ENCODE measurements around the gene DNM3. TPM values are rescaled to one million over a fixed set of nuclear protein-coding genes. Genes with fewer than 3 reads are reported as not detected.

Gene DNM3
- total and polyA plus RNA-seq, 5 experiments from 2014 or later: 0.36 to 2.3 (median 0.41) TPM

DNA sequence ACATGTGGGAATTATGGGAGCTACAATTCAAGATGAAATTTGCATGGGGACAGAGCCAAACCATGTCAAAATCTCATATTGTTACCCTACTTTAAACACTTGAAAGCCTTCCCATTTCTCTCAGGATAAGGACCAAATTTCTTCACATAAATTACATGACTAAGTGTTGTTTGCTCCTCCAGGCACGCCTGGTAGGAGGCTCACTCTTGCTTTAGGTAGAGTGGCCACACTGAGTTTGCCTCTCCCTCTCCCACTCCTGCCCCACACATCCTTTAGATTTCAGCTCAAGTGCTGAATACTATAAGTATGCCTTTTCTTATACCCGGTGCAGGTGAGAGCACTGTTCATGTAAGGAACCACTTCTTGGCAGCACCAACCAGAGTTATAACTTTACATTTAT is 279.1 kb downstream of the DNM3 start:
- Mint-ChIP-seq H3K27me3 (no peaks in the 10 kb centered on the region), H3K4me3 (no peak overlapping the region), H3K36me3 (no peaks in the 10 kb centered on the region), H3K9me3 (peaks cover 0 to 9% (median 0%) of the 10 kb centered on the region in 9 donors), H3K27ac (peak overlapping the region in 2 of 10 donors; percentile 29 to 42), H3K4me1 (peaks cover 14 to 31% (median 22%) of the 10 kb centered on the region in 4 donors)
- ATAC-seq: no peak
- no peak for DNase-seq
- POLR2A ChIA-PET: no interaction called here

DNA sequence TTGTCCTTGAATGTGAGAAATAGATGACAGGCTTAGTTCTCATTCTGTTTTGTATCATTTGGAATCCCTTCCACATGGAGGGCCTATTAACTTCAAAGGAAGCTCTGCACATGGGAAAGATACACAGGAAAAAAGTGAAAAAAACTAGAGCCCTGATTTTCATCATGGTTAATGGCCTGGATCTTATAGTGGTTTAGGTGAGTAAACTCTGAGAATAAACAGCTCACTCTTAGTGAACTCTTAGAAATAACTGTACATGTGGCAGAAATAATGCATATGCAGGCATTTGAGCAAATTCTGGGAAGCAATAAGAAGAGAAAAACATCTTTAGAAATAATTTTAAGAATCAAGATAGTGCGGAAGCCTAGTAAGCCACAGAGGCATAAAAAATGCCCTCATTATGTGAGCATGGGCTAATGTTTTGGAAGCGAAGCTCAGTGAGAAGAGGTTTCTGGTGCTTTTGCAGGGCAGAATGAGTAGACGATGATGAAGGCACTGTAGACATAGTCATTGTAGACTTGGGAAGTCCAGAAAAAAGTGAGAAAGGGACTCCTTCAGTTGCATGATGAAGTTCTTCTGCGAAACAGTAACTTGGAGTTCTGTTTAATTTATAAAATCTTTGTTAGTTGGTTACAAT is 279.9 kb downstream of the DNM3 start:
- Mint-ChIP-seq H3K9me3 (peaks cover 0 to 9% (median 0%) of the 10 kb centered on the region in 9 donors), H3K27me3 (no peaks in the 10 kb centered on the region), H3K4me3 (no peak overlapping the region), H3K27ac (peak overlapping the region in 1 of 10 donors; percentile 21), H3K36me3 (no peaks in the 10 kb centered on the region), H3K4me1 (peaks cover 12 to 29% (median 20%) of the 10 kb centered on the region in 4 donors)
- POLR2A ChIA-PET: no interaction called here
- ATAC-seq (no peak), DNase-seq (no peak)

DNA sequence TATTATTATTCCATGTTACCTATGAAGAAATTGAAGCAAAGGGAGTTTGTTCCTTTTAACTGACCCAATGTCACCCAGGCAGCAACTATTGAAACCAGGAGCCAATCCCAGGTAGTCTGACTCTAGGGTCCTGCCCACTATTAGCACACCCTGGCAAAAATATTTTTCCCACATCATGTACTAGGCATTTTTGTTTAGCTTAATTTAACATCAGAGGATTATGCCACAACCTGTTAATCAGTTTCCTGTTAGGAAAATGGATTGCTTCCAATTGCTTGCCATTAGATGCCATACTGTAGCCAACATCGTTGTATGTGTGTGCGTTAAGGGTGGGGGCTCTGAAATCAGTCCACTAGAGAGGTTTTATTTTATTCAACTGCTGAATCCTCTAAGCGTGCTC is 281.1 kb downstream of the DNM3 start:
- H3K4me3 Mint-ChIP-seq: no peak overlapping the region
- POLR2A ChIA-PET: no interaction called here
- no peaks in the 10 kb centered on the region for H3K36me3 Mint-ChIP-seq
- peaks cover 10 to 18% (median 15%) of the 10 kb centered on the region in 4 donors for H3K4me1 Mint-ChIP-seq
- DNase-seq: no peak
- H3K27ac Mint-ChIP-seq: no peak overlapping the region
- ATAC-seq: no peak
- peaks cover 0 to 6% (median 0%) of the 10 kb centered on the region in 5 donors for H3K27me3 Mint-ChIP-seq
- peaks cover 0 to 9% (median 0%) of the 10 kb centered on the region in 9 donors for H3K9me3 Mint-ChIP-seq

DNA sequence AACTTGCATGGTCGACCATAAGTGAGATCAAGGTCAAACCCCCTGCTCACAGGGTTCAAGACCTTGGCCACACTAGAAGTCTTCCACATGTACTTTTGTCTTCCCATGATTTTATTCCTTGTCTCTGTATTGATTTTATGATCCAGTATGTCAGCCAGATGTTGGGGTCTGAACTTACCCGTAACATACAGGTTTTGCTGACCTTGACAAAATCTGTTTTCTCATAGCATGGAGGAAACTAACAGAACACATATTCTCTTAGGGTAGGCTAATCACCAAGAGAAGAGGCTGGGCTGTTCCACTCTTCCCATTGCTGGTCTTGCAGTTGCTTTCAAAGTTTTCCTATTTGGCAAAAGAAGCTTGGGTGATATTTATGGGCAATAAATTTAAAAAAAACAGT is 284.0 kb downstream of the DNM3 start:
- no peak for ATAC-seq
- DNase-seq: no peak
- H3K9me3 Mint-ChIP-seq: no peaks in the 10 kb centered on the region
- POLR2A ChIA-PET: interaction anchor here (0.6 kb wide), 1 partner anchor 318 kb away, joined by 3 read pairs; no protein-coding TSS in a partner anchor
- H3K4me1 Mint-ChIP-seq: no peaks in the 10 kb centered on the region
- H3K4me3 Mint-ChIP-seq: no peak overlapping the region
- no peaks in the 10 kb centered on the region for H3K36me3 Mint-ChIP-seq
- peaks cover 0 to 6% (median 0%) of the 10 kb centered on the region in 5 donors for H3K27me3 Mint-ChIP-seq
- no peak overlapping the region for H3K27ac Mint-ChIP-seq

DNA sequence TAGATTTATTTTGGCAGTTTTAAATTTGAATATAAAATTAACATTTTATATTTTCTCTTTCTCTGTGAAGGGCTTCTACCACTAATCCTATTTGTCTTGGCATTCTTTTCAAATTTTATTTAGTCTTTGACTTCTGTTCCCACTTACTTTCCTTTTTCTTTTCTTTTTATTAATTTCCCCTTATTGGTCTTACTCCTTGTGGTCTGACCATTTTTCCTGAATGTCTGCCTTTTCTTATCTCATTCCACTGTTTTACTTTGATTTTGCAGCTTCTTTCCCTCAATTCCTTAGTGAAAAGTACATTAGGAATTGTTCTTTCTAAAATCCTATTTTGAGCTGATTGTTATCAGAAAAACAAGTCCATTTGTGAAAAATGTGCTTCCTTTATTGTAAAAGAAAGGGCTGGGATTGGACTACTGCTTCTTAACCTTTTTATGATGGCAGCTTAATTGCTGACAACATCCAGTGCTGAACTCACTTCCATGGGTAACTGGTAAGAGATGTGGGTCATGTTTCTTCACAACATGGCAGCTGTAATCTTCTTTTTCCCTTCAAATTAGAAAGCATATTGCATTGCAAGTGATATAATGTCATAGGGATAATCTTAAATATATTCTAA is 284.6 kb downstream of the DNM3 start:
- ATAC-seq (no peak), DNase-seq (no peak)
- POLR2A ChIA-PET: no interaction called here
- Mint-ChIP-seq H3K4me1 (no peaks in the 10 kb centered on the region), H3K4me3 (no peak overlapping the region), H3K27me3 (peaks cover 0 to 6% (median 0%) of the 10 kb centered on the region in 5 donors), H3K9me3 (no peaks in the 10 kb centered on the region), H3K36me3 (no peaks in the 10 kb centered on the region), H3K27ac (no peak overlapping the region)

DNA sequence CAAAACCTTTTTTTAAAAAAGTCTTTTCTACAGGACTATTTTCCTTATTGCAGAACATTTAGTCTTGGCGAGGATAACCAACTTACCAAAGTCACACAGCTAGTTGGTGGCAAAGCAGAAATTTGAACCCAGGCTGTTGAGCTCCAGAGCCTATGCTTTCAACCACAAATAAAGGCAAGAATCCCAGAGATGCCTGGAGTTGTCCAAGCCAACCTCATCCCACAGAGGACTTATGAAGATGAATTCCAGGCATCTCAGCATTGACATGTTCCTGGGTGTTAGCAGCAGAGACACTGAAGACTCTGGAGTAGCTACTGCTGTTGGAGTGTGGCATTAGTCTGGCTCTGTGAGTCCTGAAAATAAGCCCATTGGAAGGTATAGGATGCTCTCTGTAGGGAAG is 291.5 kb downstream of the DNM3 start:
- ATAC-seq: no peak
- Mint-ChIP-seq H3K36me3 (no peaks in the 10 kb centered on the region), H3K4me1 (peaks cover 0 to 2% (median 0%) of the 10 kb centered on the region in 4 donors), H3K27me3 (no peaks in the 10 kb centered on the region), H3K4me3 (no peak overlapping the region), H3K27ac (no peak overlapping the region), H3K9me3 (no peaks in the 10 kb centered on the region)
- DNase-seq: no peak
- POLR2A ChIA-PET: no interaction called here

DNA sequence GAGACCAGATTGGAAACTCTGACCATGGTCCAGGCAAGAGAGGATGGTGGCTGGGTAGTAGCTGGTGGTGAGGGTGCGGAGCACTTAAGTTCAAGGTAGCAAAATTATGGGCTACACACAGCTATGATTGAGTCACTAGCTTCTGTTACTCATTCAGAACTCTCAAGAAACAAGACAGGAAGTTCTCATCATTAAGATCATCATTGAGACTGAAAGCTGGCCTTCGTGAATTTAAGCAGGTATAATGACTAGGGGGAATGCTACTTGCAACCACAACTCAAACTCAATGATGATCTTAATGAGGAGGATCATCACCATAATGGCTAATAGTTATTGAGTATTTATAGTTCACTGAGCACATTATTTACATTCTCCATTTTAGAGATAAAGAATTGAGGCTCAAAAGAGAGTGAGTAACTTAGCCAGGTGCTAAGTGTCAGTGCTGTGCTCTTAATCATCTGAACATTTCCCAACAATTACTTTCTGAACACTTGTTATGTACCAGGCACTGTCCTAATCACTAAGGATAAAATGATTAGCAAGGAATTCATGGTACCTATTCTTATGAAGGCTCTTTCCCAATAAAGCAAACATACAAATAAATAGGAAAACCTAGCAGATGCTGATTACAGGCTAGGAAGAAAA is 292.9 kb downstream of the DNM3 start:
- peaks cover 0 to 2% (median 0%) of the 10 kb centered on the region in 4 donors for H3K4me1 Mint-ChIP-seq
- H3K4me3 Mint-ChIP-seq: no peak overlapping the region
- H3K36me3 Mint-ChIP-seq: no peaks in the 10 kb centered on the region
- no peak overlapping the region for H3K27ac Mint-ChIP-seq
- POLR2A ChIA-PET: no interaction called here
- no peaks in the 10 kb centered on the region for H3K9me3 Mint-ChIP-seq
- DNase-seq: no peak
- H3K27me3 Mint-ChIP-seq: no peaks in the 10 kb centered on the region
- no peak for ATAC-seq

DNA sequence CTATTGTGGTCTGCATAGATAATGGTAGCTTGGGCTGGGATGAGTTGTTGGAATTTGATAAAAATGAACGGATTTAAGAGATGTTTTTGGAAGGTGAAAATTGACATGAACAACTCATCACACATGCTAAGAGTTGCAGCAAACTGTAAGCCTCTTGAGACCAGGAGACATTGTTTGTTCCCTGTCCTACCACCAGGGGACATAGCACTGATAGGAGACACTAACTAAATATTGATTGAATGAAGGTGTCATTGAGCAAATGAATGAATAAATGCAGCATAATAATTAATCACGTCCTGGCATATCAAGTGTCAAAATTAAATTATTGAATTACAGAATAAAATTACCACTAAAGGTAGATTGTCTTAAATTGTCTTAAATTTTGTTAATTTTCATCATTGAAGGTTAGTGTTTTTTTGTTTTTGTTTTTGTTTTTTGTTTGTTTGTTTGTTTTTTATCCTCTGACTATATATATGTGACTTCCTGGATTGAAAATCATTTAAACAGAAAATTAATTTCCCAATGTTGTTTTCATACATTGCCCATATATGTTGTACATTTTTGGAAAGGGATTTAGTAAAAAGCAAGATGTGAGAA is 293.9 kb downstream of the DNM3 start:
- H3K36me3 Mint-ChIP-seq: no peaks in the 10 kb centered on the region
- no peaks in the 10 kb centered on the region for H3K27me3 Mint-ChIP-seq
- POLR2A ChIA-PET: no interaction called here
- ATAC-seq (peak in 1 of 2 donors; percentile 44), DNase-seq (peak in 4 of 10 donors; percentile 11 to 21 (median 16))
- H3K4me3 Mint-ChIP-seq: no peak overlapping the region
- H3K9me3 Mint-ChIP-seq: no peaks in the 10 kb centered on the region
- peak overlapping the region in 1 of 10 donors; percentile 2 for H3K27ac Mint-ChIP-seq
- H3K4me1 Mint-ChIP-seq: peaks cover 0 to 2% (median 0%) of the 10 kb centered on the region in 4 donors

DNA sequence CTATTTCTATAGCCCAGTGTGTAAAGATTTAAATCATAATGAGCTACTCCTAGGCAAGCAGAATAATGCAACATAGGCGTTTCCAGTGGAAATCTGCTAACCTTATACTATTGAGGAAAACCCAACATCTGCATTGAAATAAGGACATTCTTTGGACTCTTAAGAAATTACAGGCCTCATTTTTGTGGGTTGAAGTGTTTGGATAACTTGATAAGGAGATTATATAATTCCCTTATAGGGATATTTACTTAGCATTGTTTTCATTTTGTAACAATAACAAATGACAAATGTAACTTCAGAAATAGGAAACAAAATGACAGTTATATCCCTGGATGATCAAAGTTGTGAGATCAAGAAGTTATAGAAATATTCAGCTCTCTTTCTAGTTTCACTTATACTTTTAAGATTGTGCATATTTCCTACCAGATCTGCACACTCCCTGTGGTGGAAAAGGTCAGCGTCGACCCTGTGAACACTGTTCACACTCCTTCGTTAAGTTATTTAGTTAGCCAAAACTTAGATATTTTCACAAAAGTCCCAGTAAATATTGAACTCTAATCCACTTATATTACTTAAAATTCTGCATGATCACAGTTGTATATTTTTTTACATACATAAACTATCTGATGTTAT is 294.8 kb downstream of the DNM3 start:
- no peak overlapping the region for H3K4me3 Mint-ChIP-seq

DNA sequence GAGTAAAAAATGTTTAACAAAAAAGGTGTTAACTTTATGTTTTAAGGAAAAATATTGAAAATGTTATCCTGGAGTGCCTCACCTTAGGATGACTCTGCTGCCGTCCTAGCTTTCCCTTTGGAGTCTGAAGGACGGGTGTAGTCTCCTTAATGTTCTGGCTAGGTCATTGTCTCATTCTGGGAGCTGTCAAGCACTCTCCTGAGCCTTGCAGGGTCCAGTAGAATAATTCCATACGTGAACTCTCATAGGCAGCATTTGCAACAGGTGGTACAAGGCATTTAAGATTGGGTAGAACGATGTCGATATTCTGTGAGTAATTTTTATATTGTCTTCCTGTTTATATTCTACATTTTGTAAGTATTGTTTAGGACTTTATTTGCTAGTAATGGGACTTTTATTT is 295.6 kb downstream of the DNM3 start:
- H3K36me3 Mint-ChIP-seq: no peaks in the 10 kb centered on the region
- H3K27ac Mint-ChIP-seq: no peak overlapping the region
- POLR2A ChIA-PET: no interaction called here
- no peak overlapping the region for H3K4me3 Mint-ChIP-seq
- peaks cover 0 to 2% (median 0%) of the 10 kb centered on the region in 4 donors for H3K4me1 Mint-ChIP-seq
- H3K9me3 Mint-ChIP-seq: no peaks in the 10 kb centered on the region
- ATAC-seq (no peak), DNase-seq (no peak)
- H3K27me3 Mint-ChIP-seq: no peaks in the 10 kb centered on the region

More for the DNA sequence above, 294.8 kb downstream of the DNM3 start:
- Mint-ChIP-seq H3K27ac (no peak overlapping the region), H3K9me3 (no peaks in the 10 kb centered on the region), H3K4me1 (peaks cover 0 to 2% (median 0%) of the 10 kb centered on the region in 4 donors), H3K27me3 (no peaks in the 10 kb centered on the region), H3K36me3 (no peaks in the 10 kb centered on the region)
- ATAC-seq: no peak
- POLR2A ChIA-PET: no interaction called here
- DNase-seq: no peak

DNA sequence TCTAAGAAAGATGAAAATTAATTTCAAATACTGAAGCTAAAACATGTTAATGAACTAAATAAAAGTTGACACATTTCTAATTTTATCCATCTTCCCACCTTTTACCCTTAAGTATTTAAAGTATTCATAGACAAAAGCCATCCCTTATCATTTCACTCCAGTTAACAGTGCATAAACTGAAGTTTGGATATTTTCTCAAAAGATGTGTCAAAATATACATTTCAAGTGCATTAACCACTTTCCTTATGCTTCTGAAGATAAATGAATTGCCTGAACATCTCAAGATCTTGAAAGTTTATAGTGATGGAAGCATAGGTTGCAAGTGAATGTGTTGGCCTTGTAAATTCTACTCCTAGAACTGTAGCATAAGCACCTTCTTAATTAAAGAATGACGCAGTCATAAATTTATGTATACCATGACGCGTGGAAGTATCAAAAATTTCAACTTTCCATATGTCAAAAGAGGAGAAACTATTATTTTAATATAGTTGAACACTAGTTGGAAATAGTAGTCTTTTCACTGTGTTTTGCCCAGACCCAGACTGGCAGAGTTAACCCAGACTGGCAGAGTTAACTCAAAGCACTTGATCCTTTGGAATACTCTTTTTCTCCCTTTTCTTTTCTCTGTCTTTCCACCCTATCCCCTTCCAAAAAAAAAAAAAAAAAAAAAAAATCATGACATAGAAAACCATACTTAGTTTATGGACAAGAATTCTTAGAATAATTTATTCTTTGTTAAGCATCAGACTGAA is 296.6 kb downstream of the DNM3 start:
- DNase-seq (no peak), ATAC-seq (no peak)
- Mint-ChIP-seq H3K4me1 (peaks cover 0 to 2% (median 0%) of the 10 kb centered on the region in 4 donors), H3K36me3 (no peaks in the 10 kb centered on the region), H3K9me3 (no peaks in the 10 kb centered on the region), H3K27ac (no peak overlapping the region), H3K27me3 (no peaks in the 10 kb centered on the region), H3K4me3 (no peak overlapping the region)
- POLR2A ChIA-PET: no interaction called here

DNA sequence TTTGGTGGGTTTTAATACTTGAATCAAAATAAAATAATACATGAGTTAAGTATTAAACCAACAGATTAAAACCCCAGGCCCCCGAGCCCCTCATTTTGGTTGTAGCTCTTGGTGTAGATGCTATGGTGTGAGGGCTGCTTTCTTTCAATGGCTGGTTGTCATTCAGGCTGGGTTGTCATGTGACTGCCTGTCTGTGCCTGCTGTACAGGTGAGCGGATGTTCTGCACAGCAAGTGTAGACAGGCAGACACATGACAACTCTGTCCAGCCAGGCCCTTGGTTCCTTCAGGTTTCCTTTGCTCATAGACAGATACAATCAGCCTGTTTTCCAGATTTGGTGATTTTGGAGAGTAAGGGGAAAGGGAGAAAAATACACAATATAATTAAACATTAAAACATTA is 297.3 kb downstream of the DNM3 start:
- Mint-ChIP-seq H3K4me1 (peaks cover 0 to 2% (median 0%) of the 10 kb centered on the region in 4 donors), H3K27ac (no peak overlapping the region), H3K27me3 (no peaks in the 10 kb centered on the region), H3K36me3 (no peaks in the 10 kb centered on the region), H3K9me3 (no peaks in the 10 kb centered on the region), H3K4me3 (no peak overlapping the region)
- POLR2A ChIA-PET: no interaction called here
- no peak for DNase-seq
- no peak for ATAC-seq
